NCI-H82 (cell line): ENCODE measurements around the gene AVP.

ENCODE experiments used
- DNase-seq: peaks from one replicate; lab custom pipeline; 2025; lab: John Stamatoyannopoulos, UW

The AVP gene

DNA sequence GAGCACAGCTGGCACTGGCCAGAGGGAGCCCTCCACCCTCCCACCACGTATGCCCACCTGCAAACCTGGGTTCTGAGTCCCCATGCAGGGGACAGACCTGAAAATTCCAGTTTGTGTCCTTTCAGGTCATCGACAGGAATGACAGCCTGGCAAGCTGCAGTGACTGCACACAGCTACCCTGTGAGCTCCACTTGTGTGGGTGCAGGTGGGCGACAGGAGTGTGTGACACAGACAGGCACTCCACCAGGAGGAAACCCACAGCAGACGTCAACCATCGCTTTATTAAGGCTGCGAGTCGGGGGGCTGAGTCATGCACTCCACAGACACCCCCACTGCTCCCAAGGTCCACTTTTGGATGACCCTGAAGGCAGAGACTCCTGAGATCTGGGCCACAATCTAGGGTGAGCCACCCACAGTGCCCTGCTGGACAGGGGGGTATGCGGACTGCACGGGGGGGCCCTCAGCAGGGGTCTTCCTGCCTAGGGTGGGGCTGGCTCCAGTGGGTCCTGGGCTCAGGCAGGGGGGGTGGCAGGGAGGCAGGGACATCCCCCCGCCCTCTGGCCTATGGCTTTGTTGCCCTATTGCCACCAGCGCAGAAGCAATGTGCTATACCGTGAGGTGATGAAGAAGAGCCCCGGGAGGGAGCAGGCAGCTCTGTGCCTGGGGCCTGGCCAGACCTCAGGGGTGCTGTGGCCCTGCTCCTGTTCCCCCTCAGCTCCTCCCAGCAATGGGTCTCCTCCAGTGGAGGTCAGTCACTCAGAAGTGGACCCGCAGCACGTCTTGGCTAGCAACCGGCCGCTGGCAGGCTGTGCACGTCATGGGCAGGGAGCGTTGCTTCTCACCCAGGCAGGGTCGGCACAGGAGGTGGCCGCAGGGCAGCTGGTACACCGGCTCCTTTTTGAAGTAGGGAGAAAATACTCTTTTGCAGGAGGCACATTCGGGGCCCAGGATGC, 25.1 kb upstream of the AVP start:
- DNase-seq: no peak

DNA sequence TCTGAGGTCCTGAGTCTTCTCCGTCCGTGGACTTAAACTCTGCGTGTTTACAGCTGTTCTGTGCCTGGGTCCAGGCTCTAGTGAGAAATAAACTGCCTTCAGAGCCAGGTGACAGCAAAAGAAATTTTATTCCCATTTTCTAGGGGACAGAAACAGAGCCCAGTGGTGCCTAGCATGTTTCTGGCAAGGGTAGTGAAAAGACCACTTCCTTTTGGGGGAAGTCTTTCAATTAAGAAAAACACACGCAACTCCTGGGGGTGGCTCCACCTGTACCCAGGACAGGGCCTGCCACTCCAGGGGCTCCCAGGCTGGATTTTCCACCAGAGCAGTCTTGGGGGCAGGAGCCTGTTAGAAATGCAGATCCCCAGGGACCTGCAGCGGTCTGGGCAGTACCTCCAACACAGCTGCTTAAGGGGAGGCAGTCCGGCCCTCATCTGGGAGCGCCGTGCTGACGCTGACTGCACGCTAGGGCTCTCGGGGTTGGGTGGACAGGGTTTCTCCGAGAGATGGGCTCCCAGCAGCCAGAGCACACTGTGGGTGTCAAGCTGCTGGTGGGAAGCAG, 23.0 kb upstream of the AVP start:
- no peak for DNase-seq

DNA sequence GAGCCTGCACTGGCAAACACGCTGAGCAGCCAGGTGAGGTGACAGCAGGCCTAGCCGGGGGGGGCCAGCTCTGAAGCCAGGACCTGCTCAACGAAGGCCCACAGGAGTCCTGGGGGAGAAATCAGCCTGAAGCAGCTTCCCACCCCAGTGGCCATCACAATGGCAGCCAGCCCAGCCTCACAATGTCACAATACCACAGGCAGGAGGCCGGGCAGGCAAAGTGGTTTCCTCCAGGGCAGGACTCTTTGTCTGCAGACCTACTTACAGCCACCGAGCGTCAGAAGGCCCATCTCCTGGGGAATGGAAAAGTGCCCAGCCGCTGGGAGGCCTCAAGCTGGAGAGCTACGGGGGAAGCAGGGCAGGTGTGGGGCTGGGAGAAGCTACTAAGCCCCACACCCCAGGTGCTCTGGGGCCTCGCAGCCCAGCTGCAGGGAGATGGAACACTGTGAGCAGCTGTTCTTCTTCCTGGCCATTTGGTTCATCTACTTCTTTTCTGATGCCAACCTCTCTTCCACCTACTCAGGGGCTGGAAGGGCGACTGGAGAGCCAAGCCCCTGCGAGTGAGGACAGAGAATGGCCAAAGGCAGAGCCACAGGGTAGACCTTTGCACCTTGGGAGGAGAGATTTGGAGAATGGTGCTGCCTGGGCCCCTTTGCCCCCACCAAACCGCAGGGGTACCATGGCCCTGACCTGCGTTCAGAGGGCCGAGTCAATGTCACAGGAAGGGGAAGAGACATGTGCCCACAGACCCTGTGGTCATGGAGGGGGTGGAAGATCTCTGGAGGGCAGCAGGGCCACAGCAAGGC, 22.3 kb upstream of the AVP start:
- DNase-seq: no peak

DNA sequence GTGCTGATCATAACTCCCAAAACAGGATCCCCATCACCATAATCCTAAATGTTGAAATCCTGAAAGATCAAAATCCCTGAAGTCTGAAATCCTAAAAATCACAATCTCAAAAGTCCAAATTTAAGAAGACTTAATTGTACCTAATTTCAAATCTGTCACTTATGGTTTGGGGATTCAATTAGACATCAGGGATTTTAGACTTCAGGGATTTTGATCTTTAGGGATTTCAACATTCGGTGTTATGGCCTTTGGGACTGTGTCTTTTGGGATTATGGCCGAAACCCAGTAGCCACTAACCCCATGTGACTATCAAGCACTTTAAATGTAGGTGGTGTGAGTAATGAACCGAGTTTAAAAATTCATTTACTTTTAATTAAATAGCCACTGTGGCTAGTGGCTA, 21.7 kb upstream of the AVP start:
- no peak for DNase-seq

DNA sequence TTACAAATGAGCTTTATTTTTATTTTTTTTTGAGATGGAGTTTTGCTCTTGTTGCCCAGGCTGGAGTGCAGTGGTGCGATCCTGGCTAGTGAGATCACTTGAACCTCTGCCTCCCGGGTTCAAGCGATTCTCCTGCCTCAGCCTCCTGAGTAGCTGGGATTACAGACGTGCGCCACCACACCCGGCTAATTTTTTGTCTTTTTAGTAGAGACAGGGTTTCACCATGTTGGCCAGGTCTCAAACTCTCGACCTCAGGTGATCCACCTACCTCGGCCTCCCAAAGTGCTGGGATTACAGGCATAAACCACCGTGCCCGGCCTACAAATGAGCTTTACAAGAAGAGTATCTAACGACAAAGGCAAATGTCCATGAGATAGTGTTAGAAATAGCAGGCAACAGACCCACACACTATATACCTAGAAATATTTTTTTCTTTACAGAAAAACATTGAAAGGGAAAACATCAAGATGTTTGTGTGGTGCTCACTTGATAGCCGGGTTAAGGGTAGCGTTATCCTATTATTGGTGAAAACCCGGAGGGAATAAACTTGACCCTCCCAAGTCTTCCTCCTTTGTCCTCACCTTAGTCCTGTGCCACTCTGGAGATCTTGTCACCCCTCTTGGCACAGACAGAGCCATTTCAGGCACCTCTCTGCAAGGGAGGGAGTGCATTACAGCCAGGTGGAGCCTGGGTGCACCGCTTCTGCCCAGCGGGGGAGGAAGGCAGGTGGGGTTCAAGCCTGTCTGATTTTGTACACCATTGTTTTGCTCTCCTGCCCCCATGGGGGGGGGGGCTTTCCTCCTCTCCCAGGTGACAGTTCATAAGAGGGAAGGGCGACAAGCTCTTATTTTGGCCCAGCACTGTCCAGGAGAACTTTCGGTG, 21.0 kb upstream of the AVP start:
- no peak for DNase-seq

DNA sequence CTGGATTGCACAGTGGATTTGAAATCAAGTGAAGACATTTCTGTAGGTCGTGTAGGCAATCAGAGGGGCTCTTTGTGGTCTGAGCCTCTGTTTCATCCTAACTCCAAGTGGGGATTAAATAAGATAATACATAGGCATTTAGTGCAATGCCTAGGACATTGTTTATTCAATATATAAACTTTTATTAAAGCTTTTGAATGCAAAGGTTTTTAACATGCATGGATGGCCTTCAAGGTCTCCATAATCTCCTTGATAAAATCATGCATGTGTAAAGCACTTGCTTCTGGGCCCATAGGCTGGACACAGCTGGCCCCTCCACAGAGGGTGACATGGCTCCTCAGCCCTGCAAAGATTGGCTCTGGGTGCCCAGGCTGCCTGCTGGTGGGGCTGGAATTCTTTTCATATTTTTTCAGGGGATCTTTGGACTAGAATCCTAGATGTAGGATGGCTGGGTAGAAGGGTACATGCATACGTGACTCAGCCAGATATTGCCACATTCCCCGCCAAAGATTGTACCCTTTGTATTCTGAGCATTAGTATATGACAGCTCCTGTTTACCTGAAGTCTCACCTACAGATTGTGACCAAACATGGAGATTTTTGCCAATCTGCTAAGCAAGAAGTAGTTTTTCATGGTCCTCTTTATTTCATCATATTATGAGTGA, 19.0 kb upstream of the AVP start:
- DNase-seq: no peak

DNA sequence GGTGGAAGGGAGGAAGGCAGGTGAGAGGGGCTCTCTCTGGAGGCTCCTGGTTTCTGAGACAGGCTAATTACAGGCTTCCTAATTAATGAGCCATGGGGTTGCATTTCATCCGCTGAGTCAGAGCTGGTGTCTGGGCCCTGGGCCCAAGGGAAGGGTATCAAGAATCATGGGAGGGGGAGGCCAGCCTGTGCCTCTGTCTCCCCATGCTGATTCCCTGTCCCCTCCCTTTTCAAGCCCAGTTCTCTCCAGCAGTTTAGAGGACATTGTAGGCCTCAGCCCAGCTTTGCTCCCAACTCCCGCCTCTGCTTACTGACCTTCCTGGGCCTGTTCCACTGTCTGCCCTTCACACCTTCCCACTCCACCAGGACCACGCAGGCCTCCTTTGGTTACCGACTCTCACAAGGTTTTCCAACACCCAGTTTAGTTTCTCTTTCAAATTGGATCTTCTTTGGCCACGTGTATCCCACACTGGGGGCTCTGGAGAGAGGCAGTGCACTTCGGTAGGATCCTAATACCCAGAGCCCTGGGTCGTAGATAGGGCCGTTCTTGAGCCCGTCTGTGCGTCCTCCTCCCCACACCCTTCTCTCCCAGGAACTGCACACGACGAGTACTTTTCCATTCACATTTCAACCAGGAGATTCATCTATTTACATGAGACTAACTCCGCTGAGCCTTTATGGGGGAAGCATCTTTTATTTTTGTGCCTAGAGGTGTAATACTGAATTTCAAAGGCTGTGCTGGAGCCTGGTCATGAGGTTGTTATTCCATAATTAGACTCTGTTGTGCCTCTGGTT, 18.2 kb upstream of the AVP start:
- no peak for DNase-seq

DNA sequence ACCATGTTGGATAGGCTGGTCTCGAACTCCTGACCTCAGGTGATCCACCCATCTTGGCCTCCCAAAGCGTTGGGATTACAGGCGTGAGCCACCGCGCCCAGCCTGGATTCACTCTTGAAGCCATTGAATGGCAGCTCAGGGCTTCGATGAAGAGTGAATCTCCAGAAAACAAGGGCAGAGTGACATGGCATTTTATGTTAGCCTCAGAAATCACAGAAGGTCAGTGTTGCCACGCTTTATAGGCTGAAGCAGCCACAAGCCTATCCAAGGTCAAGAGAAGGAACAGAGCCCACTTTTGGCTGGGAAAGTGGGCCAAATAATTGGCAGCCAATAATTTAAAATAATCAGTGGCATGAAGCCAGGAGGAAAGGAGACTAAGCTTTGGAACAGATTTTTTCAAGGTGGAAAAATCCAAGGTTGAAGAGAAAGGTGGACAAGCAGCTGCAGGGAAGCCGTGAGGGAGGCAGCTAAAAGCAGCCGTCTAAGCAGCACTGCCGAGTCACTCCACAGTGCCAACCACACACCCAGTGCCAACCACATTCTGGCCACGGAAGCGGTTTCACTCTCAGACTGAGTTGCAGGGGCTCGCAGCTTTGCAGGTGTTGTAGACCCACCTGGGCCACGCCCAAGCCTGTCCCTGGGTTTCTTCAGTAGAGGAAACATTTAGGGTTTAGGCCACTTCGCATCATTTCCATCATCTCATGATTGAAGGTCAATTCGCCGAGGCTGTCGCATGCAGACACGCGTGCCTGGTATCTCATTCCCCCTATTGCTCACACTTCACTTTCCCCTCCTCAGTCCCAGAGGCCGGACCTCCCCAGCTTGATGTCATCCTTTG, 17.4 kb upstream of the AVP start:
- DNase-seq: no peak

DNA sequence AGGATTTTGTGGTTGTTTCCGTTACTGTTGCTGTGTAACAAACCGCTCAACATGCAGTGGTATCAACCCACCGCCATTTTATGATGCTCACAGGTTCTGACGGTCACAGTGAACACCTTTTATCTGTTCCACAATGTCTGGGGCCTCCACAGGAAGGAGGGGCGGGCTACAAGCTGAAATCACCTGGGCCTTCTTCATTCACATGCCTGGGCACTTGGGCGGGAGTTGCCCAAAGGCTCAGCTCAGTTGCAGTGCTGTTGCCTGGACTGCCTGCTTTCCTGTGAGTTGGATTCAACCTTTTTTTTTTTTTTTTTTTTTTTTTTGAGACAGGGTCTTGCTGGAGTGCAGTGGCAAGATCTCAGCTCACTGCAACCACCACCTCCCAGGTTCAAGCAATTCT, 16.7 kb upstream of the AVP start:
- no peak for DNase-seq

DNA sequence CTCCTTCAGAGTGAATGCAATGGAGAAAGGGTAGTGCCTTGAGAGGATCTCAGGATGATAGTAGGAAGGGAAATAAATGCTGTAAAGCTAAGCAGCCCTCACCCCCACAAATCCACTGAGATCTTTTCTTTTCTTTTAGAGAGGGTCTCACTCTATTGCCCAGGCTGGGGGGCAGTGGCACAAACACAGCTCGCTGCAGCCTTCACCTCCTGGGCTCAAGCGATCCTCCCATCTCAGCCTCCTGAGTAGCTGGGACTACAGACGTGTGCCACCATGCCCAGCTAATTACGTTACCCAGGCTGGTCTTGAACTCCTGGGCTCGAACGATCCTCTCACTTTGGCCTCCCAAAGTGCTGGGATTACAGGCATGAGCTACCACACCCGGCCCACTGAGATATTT, 16.0 kb upstream of the AVP start:
- no peak for DNase-seq

DNA sequence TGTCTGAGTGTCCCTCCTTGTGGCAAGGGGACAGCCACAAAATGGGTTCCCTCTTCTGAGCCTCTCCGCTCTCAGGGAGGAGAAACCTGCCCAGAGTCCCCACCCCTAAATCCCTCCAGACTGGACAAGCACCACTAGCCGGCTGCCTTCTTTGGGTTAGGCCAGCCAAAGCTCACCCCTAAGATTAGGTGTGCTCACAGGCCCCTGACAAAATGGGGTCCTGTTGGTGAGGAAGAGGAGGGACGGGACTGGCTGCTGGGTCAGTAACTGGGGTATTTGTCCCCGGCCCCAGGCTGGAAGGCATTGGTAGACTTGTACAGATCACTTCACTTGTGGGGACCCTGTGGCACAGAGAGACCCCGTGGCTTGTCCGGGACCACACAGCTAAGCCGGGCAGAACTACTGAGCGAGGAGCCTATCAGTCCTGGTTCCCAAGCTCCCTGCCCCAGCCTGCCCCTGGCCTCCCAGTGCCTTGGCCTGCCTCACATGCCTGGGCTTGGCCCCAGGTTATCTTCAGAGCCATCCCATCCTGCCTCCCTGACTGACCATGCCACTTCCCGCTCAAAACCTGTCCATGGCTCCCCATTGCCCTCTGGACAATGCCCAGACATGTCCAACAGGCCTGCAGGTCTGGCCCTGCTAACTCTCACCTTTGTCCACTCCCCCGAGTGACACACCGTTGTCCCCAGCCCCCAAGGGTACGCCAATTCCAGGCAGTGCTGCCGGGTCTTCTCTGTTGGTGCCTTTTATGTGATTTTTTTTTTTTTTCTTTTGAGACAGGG, 10.5 kb upstream of the AVP start:
- no peak for DNase-seq

DNA sequence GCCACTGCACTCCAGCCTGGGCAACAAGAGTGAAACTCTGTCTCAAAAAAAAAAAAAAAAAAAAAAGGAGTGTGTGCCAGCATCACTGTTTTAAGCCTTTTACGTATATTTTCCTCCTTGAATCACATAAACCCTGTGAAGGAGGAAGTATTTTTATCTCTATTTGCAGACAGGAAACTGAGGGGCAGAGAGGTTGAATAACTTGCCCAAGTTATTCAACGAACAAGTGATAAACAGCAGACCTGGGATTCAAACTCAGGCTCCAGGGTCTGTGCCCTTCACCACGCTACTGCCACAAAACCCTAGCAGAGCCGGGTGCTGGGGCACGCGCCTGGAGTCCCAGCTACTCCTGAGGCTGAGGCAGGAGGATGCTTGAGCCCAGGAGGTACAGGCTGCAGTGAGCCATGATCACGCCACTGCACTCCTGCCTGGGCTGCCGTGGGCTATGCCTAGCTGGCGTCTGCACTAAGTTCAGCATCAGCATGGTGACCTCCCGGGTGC, 9.4 kb upstream of the AVP start:
- no peak for DNase-seq

DNA sequence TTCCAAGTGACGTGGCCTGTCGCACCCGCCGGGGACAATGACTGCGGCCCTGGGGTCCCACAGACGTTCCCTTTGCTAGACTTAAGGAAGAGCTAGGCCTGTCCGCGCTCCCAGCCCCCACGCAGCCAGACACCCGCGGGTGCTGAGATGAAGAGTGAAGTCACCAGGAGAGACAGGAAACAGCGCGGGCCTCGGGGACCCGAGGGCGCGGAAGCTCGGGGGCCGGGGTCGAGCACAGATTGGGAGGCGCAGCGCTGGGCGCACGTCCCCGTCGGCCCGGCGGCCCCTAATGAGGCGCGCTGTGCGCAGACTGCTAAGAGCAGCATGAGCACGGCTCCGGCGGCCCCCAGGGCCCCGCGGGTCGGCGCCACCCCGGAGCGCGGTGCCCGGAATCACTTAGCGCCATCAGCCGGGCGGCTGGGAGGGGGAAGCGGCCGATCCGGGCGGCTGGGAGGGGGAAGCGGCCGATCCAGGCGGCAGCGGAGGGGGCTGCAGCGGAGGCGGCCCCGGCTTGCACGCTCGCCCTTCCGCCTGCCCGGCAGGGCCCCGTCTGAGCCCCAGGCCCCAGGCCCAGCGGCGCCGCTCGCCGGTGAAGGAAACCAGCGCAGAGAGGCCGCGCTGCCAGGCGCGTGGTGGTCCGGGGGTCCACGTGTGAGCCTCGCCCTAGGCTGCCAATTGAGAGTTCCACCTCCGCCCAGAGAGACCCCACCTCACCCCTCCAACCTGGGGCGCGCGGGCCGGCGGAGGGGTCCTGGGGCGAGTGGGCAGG, 8.3 kb upstream of the AVP start:
- no peak for DNase-seq

DNA sequence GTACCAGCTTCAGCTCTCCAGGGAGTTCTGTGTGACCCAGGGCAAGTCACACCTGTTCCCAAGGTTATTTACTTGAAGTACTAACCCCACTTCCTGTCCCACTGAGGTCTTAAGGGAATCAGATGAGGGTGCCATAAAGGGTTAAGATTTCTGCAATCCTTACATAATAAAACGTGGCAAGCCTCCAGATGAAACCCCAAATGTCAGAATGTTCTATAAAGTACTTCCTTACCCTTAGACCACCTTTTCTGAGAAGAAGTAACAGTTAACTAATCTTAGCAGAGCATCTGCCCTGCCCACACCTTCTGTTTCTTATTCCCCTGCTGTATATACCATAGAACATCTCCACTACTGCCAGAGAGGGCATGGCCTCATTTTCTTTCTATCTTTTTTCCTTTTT, 6.0 kb upstream of the AVP start:
- DNase-seq: no peak

DNA sequence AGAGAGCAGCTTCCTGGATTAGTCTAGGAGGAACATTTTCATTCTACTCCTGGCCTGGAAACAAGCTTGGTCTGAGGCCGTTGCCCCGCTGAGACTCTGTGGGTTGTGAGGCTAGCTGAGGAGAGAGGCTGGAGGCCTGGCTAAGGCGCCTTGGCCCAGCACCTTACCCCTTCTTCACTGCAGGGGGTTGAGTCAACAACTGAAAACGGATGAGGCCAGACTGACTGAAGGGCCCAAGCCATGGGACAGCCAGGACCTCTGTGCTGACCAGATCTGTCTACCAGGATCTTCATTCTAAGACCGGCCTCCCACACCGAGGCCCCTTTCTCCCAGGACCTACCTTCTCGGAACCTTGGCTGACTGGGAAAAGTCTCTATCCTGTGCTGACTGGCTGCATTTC, 3.5 kb upstream of the AVP start:
- DNase-seq: no peak

DNA sequence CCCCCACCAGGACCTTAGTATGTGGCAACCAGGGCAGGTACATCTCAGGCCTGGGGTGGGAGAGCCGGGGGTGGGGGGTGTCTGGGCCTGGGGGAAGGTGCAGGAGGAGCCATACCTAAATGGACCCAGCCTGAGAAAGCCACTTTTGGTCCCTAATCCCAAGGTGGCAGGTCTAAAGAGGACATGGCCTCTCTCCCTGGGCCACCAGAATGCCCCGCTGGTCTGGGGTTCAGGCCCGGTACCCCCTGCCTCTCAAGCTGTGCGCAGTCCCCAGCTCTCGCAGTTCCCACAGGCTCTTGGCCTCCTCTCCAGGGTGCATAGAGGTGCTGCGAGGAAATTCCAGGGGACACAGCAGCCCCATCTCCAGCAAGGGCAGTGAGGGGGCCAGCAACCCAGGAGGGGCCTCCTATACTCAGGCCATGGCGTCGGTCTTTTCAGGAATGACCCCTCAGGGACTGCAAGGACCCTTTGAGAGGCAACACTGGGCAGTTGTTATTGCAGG, 1.1 kb upstream of the AVP start:
- no peak for DNase-seq

DNA sequence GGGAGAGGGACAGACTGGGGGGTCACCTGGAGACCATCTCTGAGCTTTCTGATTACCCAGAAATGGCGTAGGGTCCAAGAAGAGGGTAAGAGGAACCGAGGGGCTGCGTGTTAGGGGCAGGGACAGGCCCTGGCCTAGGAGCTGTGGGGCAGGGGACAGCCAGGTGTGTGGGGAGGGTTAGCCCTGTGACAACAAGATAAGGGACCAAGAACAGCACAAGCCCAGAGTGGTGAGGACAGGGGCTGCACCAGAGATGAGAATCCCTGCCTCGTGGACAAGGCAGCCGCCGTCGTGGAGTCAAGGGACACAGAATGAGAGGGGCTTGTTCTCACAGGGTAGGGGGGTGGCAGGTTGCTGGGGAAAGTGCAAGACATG, 449 bp upstream of the AVP start:
- no peak for DNase-seq
